Endothelial cell of umbilical vein (primary cell): Measurements from ENCODE around the gene SMIM24. TPM values are rescaled to one million over a fixed set of nuclear protein-coding genes. Genes with fewer than 3 reads are reported as not detected.

Experiments
- BruUV-seq: library from RNA; stranded (reverse); fragments of 400-500 nt; replicated peaks from 2 replicates; lab custom pipeline; 2021; lab: Mats Ljungman, UMichigan
- CTCF ChIA-PET: fragments of 300-600, 350-600 bp; sonication (Branson Sonifier 250); formaldehyde crosslinking; loops from one replicate; lab custom pipeline; 2021; ENCODE audit warnings: antibody characterized with exemption, inconsistent platforms; lab: Charles Lee
- POLR2A ChIA-PET: fragments of 300-600, 350-600 bp; sonication (Branson Sonifier 250); formaldehyde crosslinking; loops from one replicate; lab custom pipeline; 2021; ENCODE audit warnings: antibody characterized with exemption, inconsistent platforms; lab: Charles Lee
- DNase-seq: peaks from one replicate; pipeline ENCODE4 v3.0.0-alpha.2; 2011; ENCODE audit warnings: low read depth, low spot score
- FAIRE-seq: peaks from 2 replicates; lab custom pipeline; 2011; peaks lifted over from hg19 to GRCh38; lab: Jason Lieb, UNC
- H2AFZ ChIP-seq: 2 replicates; pipeline ENCODE4 v1.6.0; 2012; ENCODE audit warnings: low read depth, low read length, control low read depth, inconsistent platforms
- H3K27ac ChIP-seq: 2 replicates; pipeline ENCODE4 v1.5.1; 2011; ENCODE audit warnings: low read depth, mild to moderate bottlenecking, control low read depth, low read length, moderate library complexity; ENCODE audit not compliant: insufficient read depth
- H3K27me3 ChIP-seq, 2 experiments: 2 replicates each; pipeline versions ENCODE4 v1.6.0 to v1.6.1; 2011; ENCODE audit warnings: low read length in 2 of 2, mixed read lengths in 1 of 2; ENCODE audit not compliant: control insufficient read depth in 2 of 2, insufficient read depth in 2 of 2
- H3K36me3 ChIP-seq, 2 experiments: 2 replicates in 1 of 2; 3 replicates in 1 of 2; pipeline ENCODE4 v1.5.1; 2011; ENCODE audit warnings: low read length in 2 of 2, mild to moderate bottlenecking in 1 of 2, moderate library complexity in 1 of 2; ENCODE audit not compliant: control insufficient read depth in 2 of 2, insufficient read depth in 2 of 2; ENCODE audit errors: extremely low read depth in 1 of 2
- H3K4me1 ChIP-seq: 3 replicates; pipeline ENCODE4 v1.5.1; 2011; ENCODE audit warnings: mild to moderate bottlenecking, low read length; ENCODE audit not compliant: control insufficient read depth, insufficient read depth; ENCODE audit errors: extremely low read depth
- H3K4me2 ChIP-seq: 2 replicates; pipeline ENCODE4 v1.6.1; 2011; ENCODE audit warnings: low read length, control low read depth, mixed read lengths; ENCODE audit not compliant: insufficient read depth
- H3K4me3 ChIP-seq, 3 experiments: fragments of 200-600 bp in 1 of 3; sonication (generic), shearing (Covaris generic) in 1 of 3; replicated peaks in 1 of 3; 2 replicates each; pipeline ENCODE4 v1.5.1; 2011 to 2016; ENCODE audit warnings: control low read depth in 3 of 3, low read length in 3 of 3, mild to moderate bottlenecking in 2 of 3, inconsistent platforms in 1 of 3, low read depth in 1 of 3, moderate library complexity in 1 of 3; ENCODE audit not compliant: insufficient read depth in 1 of 3
- H3K79me2 ChIP-seq: 2 replicates; pipeline ENCODE4 v1.6.0; 2012; ENCODE audit warnings: low read length, inconsistent platforms; ENCODE audit not compliant: control insufficient read depth, insufficient read depth
- H3K9ac ChIP-seq: replicated peaks from 2 replicates; pipeline ENCODE3; 2011; ENCODE audit warnings: low read length, control low read depth; ENCODE audit not compliant: insufficient read depth; ENCODE audit errors: extremely low read depth
- H3K9me1 ChIP-seq: replicated peaks from 3 replicates; pipeline ENCODE4 v1.6.0; 2011; ENCODE audit warnings: mild to moderate bottlenecking, low read length; ENCODE audit not compliant: control insufficient read depth, insufficient read depth; ENCODE audit errors: extremely low read depth
- H3K9me3 ChIP-seq: replicated peaks from 2 replicates; pipeline ENCODE4 v1.5.1; 2012; ENCODE audit warnings: low read length, inconsistent platforms; ENCODE audit not compliant: control insufficient read depth, insufficient read depth
- H4K20me1 ChIP-seq: replicated peaks from 2 replicates; pipeline ENCODE3; 2011; ENCODE audit warnings: mild to moderate bottlenecking, low read length; ENCODE audit not compliant: control insufficient read depth, insufficient read depth; ENCODE audit errors: extremely low read depth
- CTCF ChIP-seq, 2 donors: IDR thresholded peaks; 1 replicate in 1 of 2; 2 replicates in 1 of 2; pipeline ENCODE4 v1.5.1; 2011; ENCODE audit warnings: low read length in 2 of 2, mild to moderate bottlenecking in 2 of 2, moderate library complexity in 2 of 2, control low read depth in 1 of 2, inconsistent platforms in 1 of 2, low read depth in 1 of 2; ENCODE audit not compliant: insufficient read depth in 1 of 2; ENCODE audit errors: extremely low read depth in 1 of 2
- EZH2 ChIP-seq: IDR thresholded peaks from 2 replicates; pipeline ENCODE4 v1.6.1; 2012; ENCODE audit warnings: borderline replicate concordance, low read depth, mild to moderate bottlenecking, moderate library complexity, low read length, inconsistent platforms; ENCODE audit not compliant: severe bottlenecking
- FOS ChIP-seq: IDR thresholded peaks from 2 replicates; pipeline ENCODE4 v1.6.1; 2011; ENCODE audit warnings: mild to moderate bottlenecking, low read length, moderate library complexity, borderline replicate concordance; ENCODE audit not compliant: insufficient read depth
- GATA2 ChIP-seq: IDR thresholded peaks from 2 replicates; pipeline ENCODE4 v1.7.0; 2011; ENCODE audit warnings: low read depth, mild to moderate bottlenecking, moderate library complexity, mixed read lengths, low read length; ENCODE audit not compliant: insufficient read length, insufficient read depth
- JUN ChIP-seq: IDR thresholded peaks from 2 replicates; pipeline ENCODE4 v1.6.1; 2011; ENCODE audit warnings: borderline replicate concordance, low read depth; ENCODE audit not compliant: insufficient read length, insufficient read depth
- MAX ChIP-seq: IDR thresholded peaks from 2 replicates; pipeline ENCODE4 v1.6.1; 2011; ENCODE audit not compliant: insufficient read depth, insufficient read length
- MYC ChIP-seq: IDR thresholded peaks from one replicate; pipeline ENCODE4 v1.6.1; 2011; ENCODE audit warnings: mild to moderate bottlenecking, low read depth, low read length
- POLR2A ChIP-seq: IDR thresholded peaks from 2 replicates; pipeline ENCODE4 v1.6.1; 2012; ENCODE audit warnings: low read depth, mild to moderate bottlenecking, control low read depth, low read length
- POLR2AphosphoS5 ChIP-seq: IDR thresholded peaks from 2 replicates; pipeline ENCODE4 v1.6.1; 2012; ENCODE audit warnings: low read depth, mild to moderate bottlenecking, control low read depth, low read length, moderate library complexity; ENCODE audit not compliant: insufficient read depth
- dilution Hi-C: fragments of 300-500 bp; cut with MboI; formaldehyde crosslinking; loops from one replicate; pipeline ENCODE4 v1.15.0; 2019; ENCODE audit warnings: low sequenced_read_pairs; ENCODE audit not compliant: extremely low pct_ligation_motif_present
- intact Hi-C: fragments of 100-400 bp; cut with micrococcal nuclease; formaldehyde crosslinking; loops from one replicate; pipeline ENCODE4 v1.10.0; 2022
- polyA plus RNA-seq, 4 experiments: library from polyadenylated mRNA; depleted of rRNA in 3 of 4; stranded (reverse) in 3 of 4; unstranded in 1 of 4; fragments of >200 nt; gene quantifications; 2 replicates each; pipeline versions ENCODE4 v1.2.1 to v1.2.3, GENCODE V29; 2011 to 2012; ENCODE audit warnings: missing spikeins in 1 of 4
- total RNA-seq: library from RNA; stranded (reverse); gene quantifications from 2 replicates; pipeline ENCODE4 v1.2.3, GENCODE V29; 2021

SMIM24 gene
- total and polyA plus RNA-seq, 2 donors (not counting 3 experiments of a cell fraction or from before 2014, with no cell fraction given), result not detected

GRCh38 chr19:3518659-3519058 is 38.3 kb upstream of the SMIM24 start:
- no TSS peak for BruUV-seq
- H3K4me3 ChIP-seq, result no peak overlapping the region
- H3K4me2 ChIP-seq, result no peak overlapping the region
- dilution Hi-C loops, result no loop called here
- H3K79me2 ChIP-seq, result peaks cover 76% of the 10 kb centered on the region
- no peak overlapping the region for H3K9ac ChIP-seq
- H3K27ac ChIP-seq, result no peak overlapping the region
- no peak overlapping the region for H2AFZ ChIP-seq
- peaks cover 0 to 27% of the 10 kb centered on the region in 2 experiments for H3K36me3 ChIP-seq
- POLR2A ChIA-PET, result no interaction called here
- intact Hi-C loops, result no loop called here
- CTCF ChIA-PET, result no interaction called here
- no peaks in the 10 kb centered on the region for H3K9me1 ChIP-seq
- H3K9me3 ChIP-seq, result no peaks in the 10 kb centered on the region
- TF ChIP-seq CTCF (IDR thresholded peaks at IDR 0.05; ENCODE audit: extremely low read depth in 1 of 2, insufficient read depth in 1 of 2, low read depth in 1 of 2, low read length in 2 of 2) (no peak), POLR2AphosphoS5 (no peak), MYC (no peak), POLR2A (no peak), FOS (no peak), EZH2 (no peak), JUN (no peak), MAX (no peak), GATA2 (no peak)
- no peaks in the 10 kb centered on the region for H4K20me1 ChIP-seq
- H3K27me3 ChIP-seq, result no peaks in the 10 kb centered on the region
- DNase-seq, result no peak
- no peaks in the 10 kb centered on the region for H3K4me1 ChIP-seq
- no peak for FAIRE-seq
